GM18907 (cell line): Measurements from ENCODE around the gene KCNG3.

Source experiments
- ATAC-seq: cut with Tn5 transposase; IDR thresholded peaks from one replicate; pipeline ENCODE4 v1.9.1; 2021; ENCODE audit warnings: mild to moderate bottlenecking, moderate library complexity; ENCODE audit not compliant: unreplicated experiment

The KCNG3 gene

GRCh38 chr2:42488297-42488696, 5.5 kb downstream of the KCNG3 start:
- ATAC-seq = no peak

- no peak for ATAC-seq
These were observed 7.5 kb downstream of the KCNG3 start for GRCh38 chr2:42486145-42486906.

- ATAC-seq = no peak
These were observed 13.4 kb downstream of the KCNG3 start for GRCh38 chr2:42480402-42480801.

GRCh38 chr2:42474765-42475454, 18.9 kb downstream of the KCNG3 start:
- ATAC-seq = no peak

- no peak for ATAC-seq
These were observed 23.1 kb downstream of the KCNG3 start for GRCh38 chr2:42470706-42471105.

- no peak for ATAC-seq
These were observed 29.2 kb downstream of the KCNG3 start for GRCh38 chr2:42464631-42465030.

- no peak for ATAC-seq
These were observed 30.2 kb downstream of the KCNG3 start for GRCh38 chr2:42463570-42463969.

GRCh38 chr2:42459296-42459695, 34.5 kb downstream of the KCNG3 start:
- ATAC-seq = no peak

GRCh38 chr2:42458396-42458795, 35.4 kb downstream of the KCNG3 start:
- ATAC-seq = no peak

- no peak for ATAC-seq
These were observed 36.8 kb downstream of the KCNG3 start for GRCh38 chr2:42457011-42457410.

- ATAC-seq = no peak
These were observed 37.5 kb downstream of the KCNG3 start for GRCh38 chr2:42456126-42456839.

GRCh38 chr2:42452545-42452944, 41.2 kb downstream of the KCNG3 start:
- no peak for ATAC-seq

GRCh38 chr2:42450136-42450535, 43.6 kb downstream of the KCNG3 start:
- no peak for ATAC-seq

- no peak for ATAC-seq
These were observed 44.4 kb downstream of the KCNG3 start for GRCh38 chr2:42449163-42450087.

- no peak for ATAC-seq
These were observed 45.6 kb downstream of the KCNG3 start for GRCh38 chr2:42448163-42448562.

GRCh38 chr2:42446503-42447271, 47.1 kb downstream of the KCNG3 start:
- no peak for ATAC-seq

- ATAC-seq = no peak
These were observed 49.9 kb downstream of the KCNG3 start for GRCh38 chr2:42443718-42444399.

- no peak for ATAC-seq
These were observed 51.0 kb downstream of the KCNG3 start for GRCh38 chr2:42442774-42443173.

- no peak for ATAC-seq
These were observed 55.1 kb downstream of the KCNG3 start for GRCh38 chr2:42438685-42439084.
